H1 (cell line): Measurements from ENCODE around the gene SMIM1. TPM values are rescaled to one million over a fixed set of nuclear protein-coding genes. Genes with fewer than 3 reads are reported as not detected.
A peak's percentile ranks its signal among the peaks of the same experiment; 100 is the strongest.

Experiments
- CTCF ChIA-PET: fragments of 300-600 bp; sonication (Branson Sonifier 250); formaldehyde crosslinking; loops from one replicate; lab custom pipeline; 2021; ENCODE audit not compliant: partially characterized antibody; lab: Charles Lee
- POLR2A ChIA-PET: fragments of 300-600 bp; sonication (Branson Sonifier 250); formaldehyde crosslinking; loops from one replicate; lab custom pipeline; 2021; ENCODE audit warnings: inconsistent platforms; ENCODE audit not compliant: partially characterized antibody; lab: Charles Lee
- DNase-seq, 2 experiments: peaks; one replicate each; pipeline versions ENCODE4 v3.0.0 to v3.0.0-alpha.2; 2010 to 2022; ENCODE audit warnings: low spot score in 2 of 2, low read depth in 1 of 2, mixed read lengths in 1 of 2
- FAIRE-seq: peaks from 2 replicates; lab custom pipeline; 2011; peaks lifted over from hg19 to GRCh38; lab: Jason Lieb, UNC
- H2AFZ ChIP-seq: 2 replicates; pipeline ENCODE4 v1.8.1; 2012; ENCODE audit warnings: low read length, inconsistent platforms
- H2AK5ac ChIP-seq: 2 replicates; pipeline ENCODE4 v1.6.1; 2013; ENCODE audit warnings: low read depth, low read length
- H2BK120ac ChIP-seq: replicated peaks from 2 replicates; pipeline ENCODE3; 2013; ENCODE audit warnings: low read depth, low read length, inconsistent platforms
- H2BK12ac ChIP-seq: 2 replicates; pipeline ENCODE4 v1.6.1; 2013; ENCODE audit warnings: low read depth, low read length
- H2BK15ac ChIP-seq: 2 replicates; pipeline ENCODE4 v1.6.1; 2013; ENCODE audit warnings: low read length
- H2BK20ac ChIP-seq: 2 replicates; pipeline ENCODE4 v1.6.1; 2013; ENCODE audit warnings: low read length
- H2BK5ac ChIP-seq: 2 replicates; pipeline ENCODE4 v1.6.1; 2013; ENCODE audit warnings: low read depth, low read length
- H3K14ac ChIP-seq: 2 replicates; pipeline ENCODE4 v1.6.1; 2013; ENCODE audit warnings: inconsistent platforms; ENCODE audit not compliant: insufficient read length
- H3K18ac ChIP-seq: 2 replicates; pipeline ENCODE4 v1.6.1; 2013; ENCODE audit warnings: low read length; ENCODE audit errors: extremely low read depth
- H3K23ac ChIP-seq: 2 replicates; pipeline ENCODE4 v1.6.1; 2013; ENCODE audit warnings: inconsistent platforms; ENCODE audit not compliant: insufficient read length
- H3K23me2 ChIP-seq: 2 replicates; pipeline ENCODE4 v1.6.1; 2013; ENCODE audit warnings: low read depth, low read length
- H3K27ac ChIP-seq: 2 replicates; pipeline ENCODE4 v1.6.1; 2011; ENCODE audit warnings: low read depth, low read length, inconsistent platforms
- H3K27me3 ChIP-seq, 4 experiments: replicated peaks in 1 of 4; 1 replicate in 1 of 4; 2 replicates in 3 of 4; pipeline versions ENCODE4 v1.6.1 to v1.8.1; 2011 to 2013; ENCODE audit warnings: low read length in 3 of 4, mild to moderate bottlenecking in 3 of 4, inconsistent platforms in 2 of 4, mixed read lengths in 2 of 4, moderate library complexity in 1 of 4; ENCODE audit not compliant: control insufficient read depth in 3 of 4, insufficient read depth in 3 of 4; ENCODE audit errors: extremely low read depth in 1 of 4
- H3K36me3 ChIP-seq, 4 experiments: 2 replicates each; pipeline versions ENCODE4 v1.6.1 to v1.8.1; 2011 to 2013; ENCODE audit warnings: mild to moderate bottlenecking in 4 of 4, low read length in 3 of 4, moderate library complexity in 2 of 4, control low read depth in 1 of 4, inconsistent platforms in 1 of 4; ENCODE audit not compliant: insufficient read depth in 4 of 4, control insufficient read depth in 2 of 4
- H3K4ac ChIP-seq: replicated peaks from 2 replicates; pipeline ENCODE3; 2013; ENCODE audit warnings: low read length, low read depth, mixed read lengths, inconsistent platforms; ENCODE audit not compliant: insufficient read length
- H3K4me1 ChIP-seq, 4 experiments: replicated peaks in 1 of 4; 1 replicate in 1 of 4; 2 replicates in 3 of 4; pipeline versions ENCODE4 v1.6.1 to v1.8.1; 2011 to 2013; ENCODE audit warnings: low read length in 3 of 4, inconsistent platforms in 2 of 4, mixed read lengths in 1 of 4; ENCODE audit not compliant: insufficient read depth in 4 of 4, control insufficient read depth in 3 of 4
- H3K4me2 ChIP-seq, 2 experiments: 2 replicates each; pipeline versions ENCODE4 v1.6.1 to v1.8.1; 2011 to 2013; ENCODE audit warnings: low read depth in 2 of 2, low read length in 2 of 2, control low read depth in 1 of 2, inconsistent platforms in 1 of 2, mild to moderate bottlenecking in 1 of 2; ENCODE audit not compliant: insufficient read depth in 1 of 2
- H3K4me3 ChIP-seq, 4 experiments: fragments of 200-600, 300-600 bp in 1 of 4; sonication (generic), shearing (Covaris generic), sonication (Bioruptor Twin) in 1 of 4; 2 replicates each; pipeline versions ENCODE4 v1.5.1 to v1.8.1; 2011 to 2016; ENCODE audit warnings: low read length in 4 of 4, low read depth in 3 of 4, control low read depth in 2 of 4, inconsistent platforms in 2 of 4, mild to moderate bottlenecking in 2 of 4, mixed read lengths in 1 of 4, moderate library complexity in 1 of 4; ENCODE audit not compliant: insufficient read depth in 2 of 4; ENCODE audit errors: extremely low read depth in 1 of 4
- H3K56ac ChIP-seq: replicated peaks from 2 replicates; pipeline ENCODE3; 2013; ENCODE audit warnings: low read depth, mild to moderate bottlenecking, mixed read lengths, low read length, inconsistent platforms; ENCODE audit not compliant: insufficient read length
- H3K79me1 ChIP-seq: 2 replicates; pipeline ENCODE4 v1.6.1; 2013; ENCODE audit warnings: low read depth, low read length, control low read depth
- H3K79me2 ChIP-seq, 2 experiments: 2 replicates each; pipeline versions ENCODE4 v1.6.1 to v1.8.1; 2012 to 2013; ENCODE audit warnings: low read length in 2 of 2, mild to moderate bottlenecking in 2 of 2, inconsistent platforms in 1 of 2; ENCODE audit not compliant: insufficient read depth in 2 of 2, control insufficient read depth in 1 of 2
- H3K9ac ChIP-seq, 4 experiments: replicated peaks in 1 of 4; 1 replicate in 1 of 4; 2 replicates in 3 of 4; pipeline versions ENCODE4 v1.6.1 to v1.8.1; 2011 to 2013; ENCODE audit warnings: low read depth in 3 of 4, low read length in 3 of 4, control low read depth in 2 of 4, mild to moderate bottlenecking in 2 of 4, moderate library complexity in 2 of 4, inconsistent platforms in 1 of 4; ENCODE audit errors: extremely low read depth in 1 of 4
- H3K9me3 ChIP-seq, 2 experiments: 2 replicates each; pipeline versions ENCODE4 v1.6.1 to v1.8.1; 2012 to 2013; ENCODE audit warnings: mild to moderate bottlenecking in 2 of 2, moderate library complexity in 2 of 2, control low read depth in 1 of 2, inconsistent platforms in 1 of 2, low read depth in 1 of 2, low read length in 1 of 2, mixed read lengths in 1 of 2; ENCODE audit not compliant: insufficient read depth in 2 of 2
- H4K20me1 ChIP-seq, 2 experiments: replicated peaks in 1 of 2; 2 replicates each; pipeline versions ENCODE3 to v1.8.1; 2011 to 2013; ENCODE audit warnings: inconsistent platforms in 2 of 2, low read length in 2 of 2, mild to moderate bottlenecking in 1 of 2; ENCODE audit not compliant: insufficient read depth in 2 of 2, control insufficient read depth in 1 of 2
- H4K5ac ChIP-seq: 2 replicates; pipeline ENCODE4 v1.6.1; 2013; ENCODE audit warnings: low read length, low read depth, mixed read lengths, inconsistent platforms; ENCODE audit not compliant: insufficient read length
- H4K8ac ChIP-seq: 2 replicates; pipeline ENCODE4 v1.8.0; 2013; ENCODE audit warnings: mild to moderate bottlenecking, moderate library complexity, low read length, inconsistent platforms; ENCODE audit not compliant: insufficient read depth; ENCODE audit errors: extremely low read depth
- H4K91ac ChIP-seq: replicated peaks from 2 replicates; pipeline ENCODE3; 2013; ENCODE audit warnings: low read length, mixed read lengths, inconsistent platforms; ENCODE audit not compliant: insufficient read length
- EP300 ChIP-seq, 2 experiments: IDR thresholded peaks; 1 replicate in 1 of 2; 2 replicates in 1 of 2; pipeline ENCODE4 v1.6.1; 2011 to 2012; ENCODE audit warnings: low read depth in 2 of 2, low read length in 2 of 2, mild to moderate bottlenecking in 2 of 2, borderline replicate concordance in 1 of 2, inconsistent platforms in 1 of 2, moderate library complexity in 1 of 2
- EZH2 ChIP-seq: fragments of 200-600 bp; sonication (generic); IDR thresholded peaks from 2 replicates; pipeline ENCODE4 v1.7.1; 2012; ENCODE audit warnings: low read depth, mild to moderate bottlenecking, moderate library complexity, low read length, inconsistent platforms; ENCODE audit not compliant: severe bottlenecking
- GABPA ChIP-seq: IDR thresholded peaks from 2 replicates; pipeline ENCODE4 v1.6.1; 2011; ENCODE audit warnings: mild to moderate bottlenecking, low read length, moderate library complexity, borderline replicate concordance; ENCODE audit not compliant: insufficient read depth
- HDAC2 ChIP-seq, 2 experiments: fragments of 300-600 bp in 1 of 2; sonication (generic) in 1 of 2; IDR thresholded peaks; 2 replicates each; pipeline ENCODE4 v1.6.1; 2011 to 2012; ENCODE audit warnings: low read depth in 2 of 2, low read length in 2 of 2, mild to moderate bottlenecking in 2 of 2, moderate library complexity in 2 of 2, borderline replicate concordance in 1 of 2, inconsistent platforms in 1 of 2
- NRF1 ChIP-seq: IDR thresholded peaks from 2 replicates; pipeline ENCODE4 v1.6.1; 2011; ENCODE audit warnings: mild to moderate bottlenecking, low read depth, low read length, improper control_type of control experiment
- RNF2 ChIP-seq: fragments of 200-900, 300-1000 bp; sonication (generic); IDR thresholded peaks from 2 replicates; pipeline ENCODE4 v1.7.1; 2016; ENCODE audit warnings: borderline replicate concordance, low read depth, mild to moderate bottlenecking, antibody characterized with exemption, low read length; ENCODE audit not compliant: poor library complexity, severe bottlenecking; ENCODE audit errors: missing control alignments
- SIN3A ChIP-seq, 2 experiments: IDR thresholded peaks in 1 of 2; conservative IDR thresholded peaks in 1 of 2; 2 replicates each; pipeline ENCODE4 v1.6.1; 2011 to 2012; ENCODE audit warnings: low read length in 2 of 2, improper control_type of control experiment in 1 of 2, low read depth in 1 of 2, mild to moderate bottlenecking in 1 of 2
- SUZ12 ChIP-seq: fragments of 200-600 bp; sonication (generic); IDR thresholded peaks from 2 replicates; pipeline ENCODE4 v1.6.1; 2012; ENCODE audit warnings: mild to moderate bottlenecking, inconsistent platforms, low read length, moderate library complexity, mixed read lengths
- YY1 ChIP-seq: IDR thresholded peaks from 2 replicates; pipeline ENCODE4 v1.6.1; 2011; ENCODE audit warnings: low read depth, mild to moderate bottlenecking, low read length
- WGBS, 2 experiments: shearing (Covaris generic) in 1 of 2; methylation state at CpG; one replicate each; pipeline versions ENCODE4 v1.1.6 to v1.1.7; 2013 to 2015; ENCODE audit warnings: low lambda C conversion rate in 2 of 2, mixed read lengths in 2 of 2, inconsistent platforms in 1 of 2, low coverage in 1 of 2, missing lambda C conversion rate in 1 of 2; ENCODE audit not compliant: insufficient replicate concordance in 2 of 2, insufficient coverage in 1 of 2, insufficient read length in 1 of 2; ENCODE audit errors: extremely low coverage in 1 of 2, missing lambda C conversion rate in 1 of 2; 5-methylcytosine and 5-hydroxymethylcytosine counted together
- polyA plus RNA-seq, 7 experiments: library from polyadenylated mRNA; depleted of rRNA in 3 of 7; stranded (reverse) in 5 of 7; unstranded in 2 of 7; fragments of >200 nt in 5 of 7; fragments of 200-250 nt in 2 of 7; gene quantifications; 1 replicate in 5 of 7; 2 replicates in 1 of 7; 4 replicates in 1 of 7; pipeline versions ENCODE4 v1.2.1 to v1.2.3, GENCODE V29; 2011 to 2013; ENCODE audit warnings: missing spikeins in 2 of 7, mixed read lengths in 2 of 7
- total RNA-seq: library from RNA; stranded (reverse); fragmentation: NEBNext Ultra II Directional; extraction: Animal tissue kit (Norgen Biotek cat#: 25700); gene quantifications from 2 replicates; pipeline ENCODE4 v1.2.1, GENCODE V29; 2021
- TF ChIP-seq, protein P1 (sequence below): IDR thresholded peaks from 2 replicates; pipeline ENCODE4 v1.6.1; 2012; ENCODE audit warnings: inconsistent platforms

SMIM1 gene
- total and polyA plus RNA-seq, 2 of the 8 experiments (the other 6 are each of a cell fraction or from before 2014, with no cell fraction given): 7.7 to 9.7 TPM

DNA sequence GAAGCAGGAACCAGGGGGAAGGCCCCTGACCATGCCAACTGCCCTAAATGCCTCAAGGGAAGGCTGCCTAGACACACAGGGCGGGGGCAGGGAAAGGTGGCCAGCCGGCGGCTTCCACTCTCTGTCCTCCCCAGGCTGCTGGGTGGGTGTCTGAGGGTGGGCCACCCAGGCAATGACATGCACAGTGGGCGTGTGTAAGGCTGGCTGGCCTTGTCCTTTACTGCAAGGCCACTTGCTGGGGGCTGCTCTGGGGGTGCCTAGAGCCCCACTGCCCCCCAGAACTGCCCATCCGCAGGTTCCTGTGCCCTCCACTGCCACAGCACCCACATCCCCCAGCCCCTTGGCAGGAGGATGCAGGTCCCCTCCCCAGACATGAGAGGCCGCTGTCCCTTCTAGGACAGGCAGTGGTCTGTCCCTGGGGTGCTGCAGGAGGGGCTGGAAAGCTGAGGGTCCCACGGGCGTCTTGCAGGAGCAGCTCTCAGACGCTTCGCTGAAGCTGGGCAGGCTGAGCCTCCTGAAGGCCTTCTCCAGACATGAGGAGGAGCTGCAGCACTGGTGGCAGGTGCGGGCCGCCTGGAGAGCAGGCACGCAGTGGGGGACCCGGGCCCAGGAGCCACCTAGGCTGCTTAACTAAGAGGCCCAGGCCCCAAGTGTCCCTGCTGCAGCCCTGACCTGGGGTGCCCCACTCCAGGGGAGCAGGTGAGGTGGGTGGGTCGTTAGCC, 10.2 kb upstream of the SMIM1 start:
- Histone ChIP-seq H3K79me2 (no peaks in the 10 kb centered on the region), H3K18ac (no peak overlapping the region), H3K4me2 (no peak overlapping the region), H3K23me2 (no peaks in the 10 kb centered on the region), H3K23ac (no peak overlapping the region), H2AFZ (no peak overlapping the region), H3K9ac (no peak overlapping the region), H3K4me1 (no peaks in the 10 kb centered on the region), H3K56ac (no peak overlapping the region), H3K36me3 (no peaks in the 10 kb centered on the region), H2AK5ac (no peak overlapping the region), H3K27me3 (peaks cover 0 to 2% (median 0%) of the 10 kb centered on the region in 4 experiments; a peak in 2 of 7 replicates), H2BK20ac (no peak overlapping the region), H4K8ac (no peak overlapping the region; the same call in 1 of the 2 replicates), H3K79me1 (no peaks in the 10 kb centered on the region), H3K4ac (peak overlapping the region; percentile 38), H3K14ac (no peak overlapping the region), H2BK15ac (no peak overlapping the region), H4K20me1 (no peaks in the 10 kb centered on the region), H3K9me3 (peaks cover 3 to 5% of the 10 kb centered on the region in 2 experiments; a peak in 1 of 4 replicates), H2BK5ac (no peak overlapping the region), H4K91ac (no peak overlapping the region), H2BK120ac (no peak overlapping the region), H2BK12ac (no peak overlapping the region), H3K4me3 (no peak overlapping the region), H4K5ac (no peak overlapping the region), H3K27ac (no peak overlapping the region)
- WGBS, 2 experiments: 84% methylated on average over 14 of the region's 15 CpGs; no CpG with 5 or more reads in 1 of the 2 experiments
- FAIRE-seq (no peak), DNase-seq (no peak)
- CTCF ChIA-PET: interaction anchor here (1.4 to 4.2 kb wide), 3 partner anchors 11 to 38 kb away, joined by 3 to 15 read pairs (median 5); no protein-coding TSS in a partner anchor
- POLR2A ChIA-PET: interaction anchor here (2.9 kb wide), 1 partner anchor 9 kb away, joined by 10 read pairs; no protein-coding TSS in a partner anchor
- no peak for TF ChIP-seq HDAC2 (IDR thresholded peaks at IDR 0.05; ENCODE audit: borderline replicate concordance in 1 of 2, low read depth in 2 of 2, low read length in 2 of 2)
- TF ChIP-seq YY1: no peak
- TF ChIP-seq GABPA: no peak
- TF ChIP-seq SUZ12: no peak
- no peak for TF ChIP-seq SIN3A (conservative IDR thresholded peaks at IDR 0.05 in 1 of 2, IDR thresholded peaks at IDR 0.05 in 1 of 2; ENCODE audit: low read depth in 1 of 2, low read length in 2 of 2)
- TF ChIP-seq EZH2: no peak
- no peak for TF ChIP-seq NRF1
- no peak for TF ChIP-seq RNF2
- no peak for TF ChIP-seq EP300 (IDR thresholded peaks at IDR 0.05; ENCODE audit: borderline replicate concordance in 1 of 2, low read depth in 2 of 2, low read length in 2 of 2)
- TF ChIP-seq, protein P1, sequence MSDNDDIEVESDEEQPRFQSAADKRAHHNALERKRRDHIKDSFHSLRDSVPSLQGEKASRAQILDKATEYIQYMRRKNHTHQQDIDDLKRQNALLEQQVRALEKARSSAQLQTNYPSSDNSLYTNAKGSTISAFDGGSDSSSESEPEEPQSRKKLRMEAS: no peak
